PC-9 (cell line): Measurements from ENCODE around the gene FAM8A1.

ENCODE experiments used
- CTCF ChIP-seq: fragments of 200-600 bp; sonication (generic); conservative IDR thresholded peaks from 2 replicates; pipeline ENCODE4 v1.6.1; 2017; ENCODE audit warnings: mixed run types, antibody characterized with exemption, mild to moderate bottlenecking, moderate library complexity
- EZH2 ChIP-seq: fragments of 200-600 bp; sonication (generic); IDR thresholded peaks from 2 replicates; pipeline ENCODE4 v1.8.0; 2017; ENCODE audit warnings: antibody characterized with exemption, low read depth

DNA sequence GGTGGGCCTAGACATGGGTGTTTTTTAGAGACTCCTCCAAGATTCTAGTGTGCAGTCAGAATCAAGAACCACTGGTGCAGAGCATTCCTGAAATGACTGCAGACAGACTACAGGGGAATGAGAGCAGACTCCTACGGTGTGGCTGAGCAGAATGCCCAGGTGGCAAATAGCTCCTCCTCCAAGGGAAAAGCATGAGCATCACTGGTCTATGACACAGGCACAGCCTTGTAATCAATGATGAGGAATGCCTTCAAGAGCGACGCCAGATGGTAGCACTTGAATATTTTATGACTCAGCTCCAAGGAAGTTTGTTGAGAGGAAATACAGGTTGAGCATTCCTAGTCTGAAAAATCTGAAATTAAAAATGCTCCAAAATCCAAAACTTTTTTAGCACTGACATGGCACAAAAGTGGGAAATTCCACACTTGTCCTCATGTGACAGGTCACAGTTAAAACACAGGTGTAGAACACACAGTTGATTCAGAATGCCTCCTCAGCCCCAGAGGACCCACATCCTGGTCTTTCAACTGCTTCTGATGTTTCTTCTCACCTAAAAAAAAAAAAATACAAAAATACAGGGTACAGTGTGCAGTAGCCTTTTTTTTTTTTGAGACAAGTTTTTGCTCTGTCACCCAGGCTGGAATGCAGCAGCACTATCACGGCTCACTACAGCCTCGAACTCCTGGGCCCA, 10.6 kb upstream of the FAM8A1 start:
- no peak for TF ChIP-seq EZH2
- TF ChIP-seq CTCF = no peak; the same call in 1 of the 2 replicates
